ENCODE results near the gene RECQL5.

DNA sequence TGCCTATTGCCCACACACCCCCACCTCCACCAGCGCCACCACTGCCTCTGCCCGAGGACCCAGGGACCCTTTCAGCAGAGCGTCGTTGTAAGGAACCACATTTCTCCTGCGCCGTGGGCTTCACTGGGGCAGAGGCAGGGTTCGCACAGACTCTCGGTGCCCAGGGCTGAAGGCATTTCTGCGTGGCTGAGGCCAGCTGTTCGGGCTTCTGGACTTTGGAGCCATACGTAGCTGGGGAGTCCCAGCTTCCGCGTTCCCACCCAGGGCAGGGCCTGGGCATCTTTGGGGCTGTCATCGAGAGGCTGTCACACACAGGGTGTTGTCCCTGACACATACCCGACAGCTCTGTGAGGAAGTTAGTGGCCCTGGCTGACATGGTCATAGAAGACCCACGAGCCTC is 49.7 kb downstream of the RECQL5 start:
- TF ChIP-seq, protein P1, sequence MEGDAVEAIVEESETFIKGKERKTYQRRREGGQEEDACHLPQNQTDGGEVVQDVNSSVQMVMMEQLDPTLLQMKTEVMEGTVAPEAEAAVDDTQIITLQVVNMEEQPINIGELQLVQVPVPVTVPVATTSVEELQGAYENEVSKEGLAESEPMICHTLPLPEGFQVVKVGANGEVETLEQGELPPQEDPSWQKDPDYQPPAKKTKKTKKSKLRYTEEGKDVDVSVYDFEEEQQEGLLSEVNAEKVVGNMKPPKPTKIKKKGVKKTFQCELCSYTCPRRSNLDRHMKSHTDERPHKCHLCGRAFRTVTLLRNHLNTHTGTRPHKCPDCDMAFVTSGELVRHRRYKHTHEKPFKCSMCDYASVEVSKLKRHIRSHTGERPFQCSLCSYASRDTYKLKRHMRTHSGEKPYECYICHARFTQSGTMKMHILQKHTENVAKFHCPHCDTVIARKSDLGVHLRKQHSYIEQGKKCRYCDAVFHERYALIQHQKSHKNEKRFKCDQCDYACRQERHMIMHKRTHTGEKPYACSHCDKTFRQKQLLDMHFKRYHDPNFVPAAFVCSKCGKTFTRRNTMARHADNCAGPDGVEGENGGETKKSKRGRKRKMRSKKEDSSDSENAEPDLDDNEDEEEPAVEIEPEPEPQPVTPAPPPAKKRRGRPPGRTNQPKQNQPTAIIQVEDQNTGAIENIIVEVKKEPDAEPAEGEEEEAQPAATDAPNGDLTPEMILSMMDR (IDR thresholded peaks at IDR 0.05), result no peak
- no peak for TF ChIP-seq POLR2A (IDR thresholded peaks at IDR 0.05)

Data from thyroid gland (tissue), 4 donors.